ENCODE measurements around the gene SBF2.

DNA sequence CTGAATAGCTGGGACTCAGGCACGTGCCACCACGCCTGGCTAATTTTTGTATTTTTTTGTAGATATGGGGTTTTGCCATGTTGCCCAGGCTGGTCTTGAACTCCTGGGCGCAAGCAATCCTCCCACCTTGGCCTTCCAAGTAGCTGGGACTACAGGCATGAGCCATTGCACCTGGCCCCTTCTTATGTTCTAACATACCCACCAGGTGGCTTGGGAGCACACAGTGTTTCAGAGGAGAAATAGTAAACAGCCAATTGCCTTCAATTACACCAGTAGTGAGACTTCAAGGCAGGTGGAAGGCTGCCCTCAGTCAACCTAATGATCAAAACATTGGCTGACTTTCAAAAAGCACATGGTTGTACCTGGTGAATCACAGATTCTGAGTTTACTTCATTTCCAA is 462.9 kb downstream of the SBF2 start:
- TF ChIP-seq, protein P1, sequence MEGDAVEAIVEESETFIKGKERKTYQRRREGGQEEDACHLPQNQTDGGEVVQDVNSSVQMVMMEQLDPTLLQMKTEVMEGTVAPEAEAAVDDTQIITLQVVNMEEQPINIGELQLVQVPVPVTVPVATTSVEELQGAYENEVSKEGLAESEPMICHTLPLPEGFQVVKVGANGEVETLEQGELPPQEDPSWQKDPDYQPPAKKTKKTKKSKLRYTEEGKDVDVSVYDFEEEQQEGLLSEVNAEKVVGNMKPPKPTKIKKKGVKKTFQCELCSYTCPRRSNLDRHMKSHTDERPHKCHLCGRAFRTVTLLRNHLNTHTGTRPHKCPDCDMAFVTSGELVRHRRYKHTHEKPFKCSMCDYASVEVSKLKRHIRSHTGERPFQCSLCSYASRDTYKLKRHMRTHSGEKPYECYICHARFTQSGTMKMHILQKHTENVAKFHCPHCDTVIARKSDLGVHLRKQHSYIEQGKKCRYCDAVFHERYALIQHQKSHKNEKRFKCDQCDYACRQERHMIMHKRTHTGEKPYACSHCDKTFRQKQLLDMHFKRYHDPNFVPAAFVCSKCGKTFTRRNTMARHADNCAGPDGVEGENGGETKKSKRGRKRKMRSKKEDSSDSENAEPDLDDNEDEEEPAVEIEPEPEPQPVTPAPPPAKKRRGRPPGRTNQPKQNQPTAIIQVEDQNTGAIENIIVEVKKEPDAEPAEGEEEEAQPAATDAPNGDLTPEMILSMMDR (IDR thresholded peaks at IDR 0.05): no peak
- no peak for TF ChIP-seq POLR2A (IDR thresholded peaks at IDR 0.05; ENCODE audit: low read depth)
- TF ChIP-seq POLR2AphosphoS5 (IDR thresholded peaks at IDR 0.05): no peak
